HG03460 (cell line): ENCODE data around the gene ZNF398.

Source experiments
- ATAC-seq: cut with Tn5 transposase; IDR thresholded peaks from one replicate; pipeline ENCODE4 v1.9.1; 2021; ENCODE audit not compliant: unreplicated experiment

Gene ZNF398

DNA sequence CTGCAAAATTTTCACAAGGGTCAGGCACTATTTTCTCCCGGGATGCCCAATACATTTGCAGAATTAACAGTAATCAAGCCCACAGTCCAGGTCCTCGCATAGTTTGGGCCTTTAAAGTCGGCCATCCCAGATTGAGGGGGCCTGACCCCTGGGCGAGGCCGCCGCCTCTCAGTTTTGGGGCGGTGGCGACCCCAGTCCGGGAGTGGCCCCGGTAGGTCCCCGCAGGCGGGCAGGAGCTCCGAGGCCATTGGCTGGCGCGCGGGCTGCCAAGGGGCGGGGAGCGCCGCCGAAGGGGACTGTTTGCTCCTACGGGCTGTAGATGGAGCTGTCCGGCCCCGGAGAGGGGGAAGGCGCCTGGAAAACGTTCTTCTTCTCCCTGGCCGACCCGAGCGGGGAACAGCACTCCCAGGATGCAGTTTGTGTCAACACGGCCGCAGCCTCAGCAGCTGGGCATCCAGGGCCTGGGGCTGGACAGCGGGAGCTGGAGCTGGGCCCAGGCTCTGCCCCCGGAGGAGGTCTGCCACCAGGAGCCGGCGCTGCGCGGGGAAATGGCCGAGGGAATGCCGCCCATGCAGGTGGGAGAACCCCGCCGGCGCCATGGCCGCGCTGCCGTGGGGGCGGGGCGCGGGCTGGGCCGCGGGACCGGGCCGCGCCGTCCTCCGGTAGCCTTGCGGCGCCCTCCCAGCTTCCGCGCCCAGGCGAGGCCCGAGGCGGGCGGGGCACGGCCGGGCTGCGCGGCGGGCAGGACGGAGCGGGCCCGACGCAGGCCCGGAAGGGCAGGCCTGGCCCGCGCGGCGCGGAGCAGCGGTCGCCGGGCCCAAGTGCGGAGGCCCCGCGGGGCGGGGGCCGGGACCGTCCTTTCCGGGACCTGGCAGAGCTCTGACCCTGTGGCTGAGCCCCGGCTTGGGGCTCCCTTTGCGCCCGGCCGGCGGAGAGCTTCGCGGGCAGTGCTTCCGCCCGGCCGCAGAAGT lies 48.2 kb downstream of the ZNF398 start, which contains the start of gene ZNF282:
Gene ZNF282 (plus strand): TSS at position 367 of the 971 bp plus-strand sequence. CDS start 44 bp downstream, at position 411.
- ATAC-seq = peak; percentile 94

DNA sequence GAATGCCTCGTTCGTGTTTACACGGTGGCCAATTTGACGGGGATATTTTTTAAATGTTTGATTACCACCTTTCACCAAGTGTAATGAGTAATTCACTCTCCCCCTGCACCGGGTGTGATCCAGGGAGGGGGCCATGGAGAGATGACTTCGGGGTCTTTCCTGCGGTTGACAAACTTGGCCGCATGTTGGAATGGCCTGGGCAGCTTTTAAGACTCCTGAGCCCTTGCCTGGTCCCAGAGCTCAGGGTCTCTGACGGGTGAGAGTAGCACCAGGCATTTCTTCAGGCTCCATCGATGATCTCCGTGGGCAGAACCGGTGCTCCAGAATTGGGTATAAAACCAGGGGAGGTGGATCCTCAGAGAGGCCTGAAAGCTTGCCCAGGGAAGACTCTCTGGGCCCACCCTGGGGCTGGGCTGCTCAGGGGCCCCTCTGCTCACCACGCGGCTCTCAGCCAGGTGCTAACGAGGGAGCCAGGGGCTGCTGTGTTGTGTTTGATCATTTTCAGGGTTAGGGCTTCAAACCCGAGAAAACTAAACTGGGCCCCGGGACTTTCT lies 49.0 kb downstream of the ZNF398 start:
- ATAC-seq = peak; percentile 8

DNA sequence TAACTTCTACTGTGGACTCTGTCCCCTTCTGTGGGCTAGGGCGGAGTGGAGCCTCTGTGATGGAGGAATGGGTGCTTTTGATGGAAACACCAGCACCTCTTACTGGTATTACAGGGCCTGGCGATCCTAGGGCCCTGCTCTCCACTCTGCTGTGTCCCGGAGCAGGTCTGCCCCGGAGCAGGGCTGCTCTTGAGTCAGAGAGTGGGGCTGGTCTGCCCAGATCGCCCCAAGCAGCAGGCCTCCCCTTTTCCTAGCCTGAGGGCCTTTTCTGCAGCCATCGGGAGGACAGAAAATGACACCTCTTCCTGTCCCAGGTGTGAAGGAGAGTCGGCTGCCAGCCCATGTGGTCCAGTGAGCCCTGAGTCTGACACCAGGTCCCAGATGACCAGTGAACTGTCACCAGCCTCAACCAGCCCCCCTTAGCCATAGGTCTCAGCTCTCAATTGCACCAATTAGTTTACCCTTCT lies 49.5 kb downstream of the ZNF398 start:
- no peak for ATAC-seq

- no peak for ATAC-seq
These were observed 50.4 kb downstream of the ZNF398 start for GRCh38 chr7:149197675-149198074.

DNA sequence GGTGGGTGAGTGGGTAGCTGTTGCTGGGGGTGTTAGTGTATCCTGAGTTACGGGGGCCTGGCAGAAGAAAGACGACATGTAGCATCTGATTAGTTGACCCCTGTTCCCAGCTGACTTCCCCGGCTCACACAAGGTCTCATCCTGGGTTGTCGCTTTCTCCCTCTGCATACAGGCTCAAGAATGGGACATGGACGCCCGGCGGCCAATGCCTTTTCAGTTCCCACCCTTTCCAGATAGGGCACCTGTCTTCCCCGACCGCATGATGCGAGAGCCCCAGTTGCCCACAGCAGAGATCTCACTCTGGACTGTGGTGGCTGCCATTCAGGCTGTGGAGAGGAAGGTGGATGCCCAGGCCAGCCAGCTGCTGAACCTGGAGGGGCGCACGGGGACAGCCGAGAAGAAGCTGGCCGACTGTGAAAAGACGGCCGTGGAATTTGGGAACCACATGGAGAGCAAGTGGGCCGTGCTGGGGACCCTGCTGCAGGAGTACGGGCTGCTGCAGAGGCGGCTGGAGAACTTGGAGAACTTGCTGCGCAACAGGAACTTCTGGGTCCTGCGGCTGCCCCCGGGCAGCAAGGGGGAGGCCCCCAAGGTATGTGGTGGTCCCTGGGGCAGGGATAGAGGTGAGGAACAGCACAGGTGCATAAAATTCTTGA lies 51.0 kb downstream of the ZNF398 start:
- ATAC-seq = no peak

GRCh38 chr7:149199234-149199995 lies 52.2 kb downstream of the ZNF398 start:
- ATAC-seq = no peak

DNA sequence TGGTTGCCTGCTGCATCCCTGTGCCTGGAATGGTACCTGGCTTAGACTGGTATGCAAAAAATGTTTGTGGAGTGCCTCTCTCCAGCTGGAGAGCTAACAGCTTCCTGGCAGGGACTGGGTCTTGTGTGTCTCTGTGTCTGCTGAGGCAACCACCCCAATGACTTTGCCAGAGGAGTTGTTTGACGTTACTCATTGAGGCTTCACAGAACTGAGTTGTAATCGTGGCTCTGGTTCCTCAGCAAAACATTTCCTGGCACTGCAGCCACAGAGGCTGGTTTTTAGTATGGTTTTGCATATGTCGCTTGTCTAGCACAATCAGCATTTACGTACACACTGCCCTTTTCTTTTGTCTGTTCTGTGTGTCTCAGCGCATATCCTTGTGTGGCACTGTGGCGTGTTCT lies 55.6 kb downstream of the ZNF398 start:
- ATAC-seq = no peak

DNA sequence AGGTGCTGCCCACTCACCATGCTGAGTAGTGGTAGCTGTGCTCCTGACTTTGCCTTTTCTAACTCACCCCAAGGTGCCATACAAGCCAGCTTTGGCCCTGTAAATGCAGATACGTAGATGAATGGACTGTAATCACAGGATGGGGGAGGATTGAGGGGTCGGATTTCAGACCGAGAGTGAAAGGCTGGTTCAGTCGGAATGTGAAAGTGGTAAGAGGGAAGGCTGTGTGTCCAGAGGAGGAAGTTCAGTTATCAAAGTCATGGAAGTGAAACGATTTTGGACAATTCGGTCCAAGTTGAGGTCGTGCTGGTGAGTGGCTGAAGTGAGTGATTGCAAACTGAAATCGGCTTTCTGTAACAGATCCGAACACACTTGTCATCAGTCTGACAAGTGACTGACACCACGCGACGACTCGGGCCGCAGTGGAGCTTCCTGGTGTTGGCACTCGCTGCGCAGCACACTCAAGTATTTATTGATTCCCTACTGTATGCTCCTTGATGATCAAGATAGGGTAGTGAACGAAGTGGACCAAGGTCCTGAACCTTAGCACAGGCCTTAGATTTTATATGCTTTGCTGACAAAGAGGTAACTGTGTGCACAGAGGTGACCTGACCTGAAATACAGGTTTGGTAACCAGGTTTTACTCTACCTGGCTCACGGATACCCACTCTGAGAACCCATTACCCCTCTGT lies 58.6 kb downstream of the ZNF398 start:
- no peak for ATAC-seq

DNA sequence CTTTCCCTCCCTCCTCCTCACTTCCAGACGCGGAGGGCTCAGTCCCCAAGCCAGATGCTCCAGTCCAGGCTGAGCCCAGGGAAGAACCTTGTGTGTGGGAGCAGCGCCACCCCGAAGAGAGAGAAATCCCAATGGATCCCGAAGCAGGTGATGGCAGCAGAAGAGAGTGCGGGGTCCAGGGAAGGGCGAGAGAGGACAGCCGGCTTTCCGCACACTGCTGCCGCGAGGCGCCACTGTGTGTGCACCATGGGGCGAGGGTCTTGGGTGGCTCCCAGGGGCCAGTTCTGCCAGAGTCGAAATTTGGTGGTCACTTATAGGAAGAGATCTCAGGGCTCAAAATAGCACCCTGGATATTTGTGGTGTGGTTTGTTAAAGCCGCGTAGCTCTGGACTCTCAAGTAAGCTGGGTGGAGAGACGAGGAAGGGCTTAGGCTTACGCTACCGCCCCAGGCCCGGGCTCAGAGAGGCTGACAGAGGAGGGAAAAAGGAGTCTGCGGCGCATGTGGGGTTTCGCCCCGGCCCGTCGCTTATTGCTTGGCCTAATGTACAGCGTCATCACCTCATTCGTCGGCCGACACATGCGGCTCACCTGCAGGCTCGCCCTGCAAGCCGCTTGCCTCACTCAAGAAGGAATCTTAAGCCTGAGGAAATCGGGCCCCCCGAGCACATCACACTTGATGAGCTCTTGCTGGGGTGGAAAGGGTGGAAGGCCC lies 60.2 kb downstream of the ZNF398 start:
- ATAC-seq = no peak

GRCh38 chr7:149209518-149210269 lies 62.4 kb downstream of the ZNF398 start:
- no peak for ATAC-seq

GRCh38 chr7:149210551-149210950 lies 63.3 kb downstream of the ZNF398 start:
- ATAC-seq = no peak

DNA sequence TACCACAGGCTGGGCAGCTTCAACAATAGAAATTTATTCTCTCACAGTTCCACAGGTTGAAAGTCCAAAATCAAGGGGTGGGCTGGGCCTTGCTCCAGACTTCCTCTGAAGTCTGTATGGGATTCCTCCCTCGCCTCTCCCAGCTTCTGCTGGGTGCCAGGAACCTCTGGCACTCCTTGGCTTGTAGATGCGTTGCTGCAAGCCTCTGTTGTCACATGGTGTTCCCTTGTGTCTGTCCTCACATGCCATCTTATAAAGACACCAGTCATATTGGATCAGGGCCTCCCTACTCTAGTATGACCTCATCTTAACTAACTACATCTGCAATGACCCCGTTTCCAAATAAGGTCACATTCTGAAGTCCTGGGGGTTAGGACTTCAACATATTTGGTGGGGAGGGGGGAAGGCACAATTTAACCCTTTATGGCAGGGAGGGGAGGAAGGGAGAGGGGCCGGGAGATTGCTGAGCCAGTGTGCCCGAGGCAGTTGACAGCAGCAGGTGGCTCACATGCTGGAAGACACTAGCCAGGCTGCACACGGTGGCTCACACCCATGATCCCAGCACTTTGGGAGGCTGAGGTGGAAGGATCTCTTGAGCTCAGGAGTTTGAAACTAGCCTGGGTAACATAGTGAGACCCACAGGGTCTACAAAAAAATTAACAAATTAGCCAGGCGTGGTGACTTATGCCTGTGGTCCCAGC lies 66.9 kb downstream of the ZNF398 start:
- no peak for ATAC-seq

DNA sequence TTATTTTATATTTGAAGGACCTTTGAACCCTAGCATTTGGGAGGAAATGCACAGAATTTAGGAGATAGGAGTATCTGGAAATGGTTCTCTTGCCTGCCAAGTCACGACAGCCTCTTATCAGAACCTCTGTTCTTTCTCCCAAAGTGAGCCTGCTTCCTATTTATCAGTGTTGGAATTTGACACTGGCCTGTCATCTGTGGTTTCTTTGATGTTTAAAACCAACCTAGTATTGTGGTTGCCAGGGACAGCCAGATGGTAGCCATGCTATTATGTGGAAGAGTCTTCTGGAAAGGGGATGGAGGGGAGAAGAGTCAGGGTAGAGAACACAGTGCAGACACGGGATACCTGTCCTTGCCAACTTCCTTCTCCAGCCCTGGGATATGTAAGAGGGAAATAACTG lies 69.1 kb downstream of the ZNF398 start:
- no peak for ATAC-seq

GRCh38 chr7:149217570-149217969 lies 70.3 kb downstream of the ZNF398 start:
- no peak for ATAC-seq

GRCh38 chr7:149218469-149219420 lies 71.5 kb downstream of the ZNF398 start:
- ATAC-seq = no peak

GRCh38 chr7:149220534-149220933 lies 73.3 kb downstream of the ZNF398 start:
- ATAC-seq = no peak

GRCh38 chr7:149223176-149223575 lies 75.9 kb downstream of the ZNF398 start:
- ATAC-seq = no peak
